GM04503 (cell line): ENCODE measurements around the gene NUMBL.
"Not testable (repeated sequence)": the region's sequence is repeated elsewhere in the genome, so short reads cannot be mapped to it uniquely, and the experiment has no call there.

ENCODE experiments used
- DNase-seq: peaks from one replicate; pipeline ENCODE4 v3.0.0-alpha.2; 2012; ENCODE audit warnings: low read depth

The NUMBL gene

GRCh38 chr19:40690050-40690692 lies at the start of gene NUMBL:
NUMBL (minus strand) TSS chr19:40690651; CDS start chr19:40690483, 168 bp downstream.
- no peak for DNase-seq

GRCh38 chr19:40739030-40739839 lies 48.8 kb upstream of the NUMBL start:
- no peak for DNase-seq

- no peak for DNase-seq
These were observed 46.7 kb upstream of the NUMBL start for GRCh38 chr19:40737102-40737644.

GRCh38 chr19:40736661-40737060 lies 46.2 kb upstream of the NUMBL start:
- no peak for DNase-seq

GRCh38 chr19:40735013-40735771 lies 44.7 kb upstream of the NUMBL start:
- no peak for DNase-seq

GRCh38 chr19:40733149-40733548 lies 42.7 kb upstream of the NUMBL start:
- DNase-seq: no peak

- DNase-seq: not testable (repeated sequence)
These were observed 41.9 kb upstream of the NUMBL start for GRCh38 chr19:40732304-40732703.

GRCh38 chr19:40730065-40730464 lies 39.6 kb upstream of the NUMBL start:
- not testable (repeated sequence) for DNase-seq

- DNase-seq: no peak
These were observed 35.8 kb upstream of the NUMBL start for GRCh38 chr19:40726279-40726678.

- no peak for DNase-seq
These were observed 34.4 kb upstream of the NUMBL start for GRCh38 chr19:40724855-40725254.

- DNase-seq: no peak
These were observed 33.9 kb upstream of the NUMBL start for GRCh38 chr19:40724315-40724714.

GRCh38 chr19:40723661-40724254 lies 33.3 kb upstream of the NUMBL start:
- no peak for DNase-seq

GRCh38 chr19:40721936-40722661 lies 31.6 kb upstream of the NUMBL start:
- no peak for DNase-seq

GRCh38 chr19:40721140-40721486 lies 30.7 kb upstream of the NUMBL start:
- DNase-seq: no peak

GRCh38 chr19:40719414-40719894 lies 29.0 kb upstream of the NUMBL start:
- no peak for DNase-seq

- DNase-seq: no peak
These were observed 28.4 kb upstream of the NUMBL start for GRCh38 chr19:40718774-40719391.

- DNase-seq: no peak
These were observed 27.7 kb upstream of the NUMBL start for GRCh38 chr19:40717880-40718773.

GRCh38 chr19:40717325-40717879 lies 27.0 kb upstream of the NUMBL start:
- DNase-seq: no peak
